Right atrium auricular region (tissue), 2 donors: ENCODE measurements around the gene CLDN14. TPM values are rescaled to one million over a fixed set of nuclear protein-coding genes. Genes with fewer than 3 reads are reported as not detected.

Experiments used
- DNase-seq: peaks from one replicate; pipeline ENCODE4 v3.0.0-alpha.2; 2019; ENCODE audit warnings: low spot score
- H3K27ac ChIP-seq, 2 donors: fragments of 200-600 bp; sonication (generic); 1 replicate in 1 of 2; 2 replicates in 1 of 2; pipeline ENCODE4 v1.5.1; 2016 to 2019
- H3K27me3 ChIP-seq, 2 donors: fragments of 200-600 bp; sonication (generic); one replicate each; pipeline versions ENCODE4 v1.5.1 to v1.6.0; 2017 to 2019
- H3K36me3 ChIP-seq: fragments of 200-600 bp; sonication (generic); one replicate; pipeline ENCODE4 v1.5.1; 2016
- H3K4me1 ChIP-seq, 2 donors: fragments of 200-600 bp; sonication (generic); one replicate each; pipeline versions ENCODE4 v1.5.1 to v1.6.0; 2017 to 2019
- H3K4me3 ChIP-seq, 2 donors: fragments of 200-600 bp; sonication (generic); 1 replicate in 1 of 2; 2 replicates in 1 of 2; pipeline ENCODE4 v1.5.1; 2017 to 2019; ENCODE audit warnings: mild to moderate bottlenecking in 1 of 2, moderate library complexity in 1 of 2
- H3K9me3 ChIP-seq, 2 donors: fragments of 200-600 bp; sonication (generic); one replicate each; pipeline ENCODE4 v1.5.1; 2019
- total RNA-seq, 2 donors: library from RNA; depleted of rRNA; stranded (reverse); fragments of >200 nt; gene quantifications; one replicate each; pipeline ENCODE4 v1.1.0, GENCODE V29; 2016
- TF ChIP-seq, protein P1 (sequence below), 2 donors: fragments of 200-600 bp; sonication (generic); IDR thresholded peaks; one replicate each; pipeline ENCODE4 v1.5.1; 2019; ENCODE audit warnings: antibody characterized with exemption in 2 of 2

The CLDN14 gene
- total RNA-seq, 2 donors from 2014 or later, result not detected

GRCh38 chr21:36461277-36461917 is 18.5 kb downstream of the CLDN14 start:
- Histone ChIP-seq H3K4me3 (no peak overlapping the region), H3K27ac (no peak overlapping the region), H3K9me3 (no peaks in the 10 kb centered on the region), H3K4me1 (peaks cover 0 to 7% of the 10 kb centered on the region in 2 donors), H3K27me3 (no peaks in the 10 kb centered on the region), H3K36me3 (no peaks in the 10 kb centered on the region)
- no peak for DNase-seq
- TF ChIP-seq, protein P1, sequence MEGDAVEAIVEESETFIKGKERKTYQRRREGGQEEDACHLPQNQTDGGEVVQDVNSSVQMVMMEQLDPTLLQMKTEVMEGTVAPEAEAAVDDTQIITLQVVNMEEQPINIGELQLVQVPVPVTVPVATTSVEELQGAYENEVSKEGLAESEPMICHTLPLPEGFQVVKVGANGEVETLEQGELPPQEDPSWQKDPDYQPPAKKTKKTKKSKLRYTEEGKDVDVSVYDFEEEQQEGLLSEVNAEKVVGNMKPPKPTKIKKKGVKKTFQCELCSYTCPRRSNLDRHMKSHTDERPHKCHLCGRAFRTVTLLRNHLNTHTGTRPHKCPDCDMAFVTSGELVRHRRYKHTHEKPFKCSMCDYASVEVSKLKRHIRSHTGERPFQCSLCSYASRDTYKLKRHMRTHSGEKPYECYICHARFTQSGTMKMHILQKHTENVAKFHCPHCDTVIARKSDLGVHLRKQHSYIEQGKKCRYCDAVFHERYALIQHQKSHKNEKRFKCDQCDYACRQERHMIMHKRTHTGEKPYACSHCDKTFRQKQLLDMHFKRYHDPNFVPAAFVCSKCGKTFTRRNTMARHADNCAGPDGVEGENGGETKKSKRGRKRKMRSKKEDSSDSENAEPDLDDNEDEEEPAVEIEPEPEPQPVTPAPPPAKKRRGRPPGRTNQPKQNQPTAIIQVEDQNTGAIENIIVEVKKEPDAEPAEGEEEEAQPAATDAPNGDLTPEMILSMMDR (IDR thresholded peaks at IDR 0.05), result no peak

DNA sequence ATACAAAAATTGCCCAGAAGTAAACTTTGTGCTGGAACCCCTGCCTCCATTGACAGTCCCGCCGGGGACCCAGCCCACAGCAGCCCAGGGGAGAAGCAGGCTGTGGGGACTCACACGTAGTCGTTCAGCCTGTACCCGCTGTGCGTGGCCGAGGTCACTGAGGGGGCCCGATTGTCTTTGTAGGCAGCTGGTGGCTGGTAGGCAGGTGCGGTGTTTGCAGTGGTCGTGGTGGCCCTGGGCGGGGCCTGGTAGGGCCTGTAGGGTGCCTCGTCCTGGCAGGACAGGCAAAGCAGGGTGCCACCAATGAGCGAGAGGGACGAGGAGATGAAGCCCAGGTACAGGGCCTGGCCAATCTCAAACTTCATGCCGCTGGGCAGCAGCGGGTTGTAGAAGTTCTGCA is 19.1 kb downstream of the CLDN14 start:
- peaks cover 0 to 7% of the 10 kb centered on the region in 2 donors for H3K4me1 ChIP-seq
- H3K9me3 ChIP-seq, result no peaks in the 10 kb centered on the region
- no peak for DNase-seq
- TF ChIP-seq, protein P1 (IDR thresholded peaks at IDR 0.05), result no peak
- H3K27me3 ChIP-seq, result no peaks in the 10 kb centered on the region
- H3K4me3 ChIP-seq, result no peak overlapping the region
- no peak overlapping the region for H3K27ac ChIP-seq
- no peaks in the 10 kb centered on the region for H3K36me3 ChIP-seq

DNA sequence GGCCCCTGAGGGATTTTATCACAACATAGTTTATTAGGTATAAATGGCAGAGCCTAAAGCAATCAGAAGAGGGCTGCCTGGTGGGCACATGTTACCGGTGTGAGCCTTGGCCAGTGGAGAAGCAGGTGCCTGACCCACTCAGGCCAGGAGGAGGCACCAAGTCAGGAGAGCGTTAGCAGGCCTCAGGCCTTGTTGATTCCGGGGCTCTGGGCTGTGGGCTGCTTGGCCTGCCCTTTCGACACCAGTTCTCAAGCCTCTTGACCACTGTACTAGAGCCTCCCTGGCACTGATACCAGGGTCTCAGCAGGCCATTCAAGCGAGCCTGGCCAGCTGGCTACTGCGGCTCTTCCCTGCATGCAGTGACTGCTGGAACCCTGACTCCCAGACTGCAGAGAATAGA is 20.8 kb downstream of the CLDN14 start:
- TF ChIP-seq, protein P1 (IDR thresholded peaks at IDR 0.05), result no peak
- Histone ChIP-seq H3K9me3 (no peaks in the 10 kb centered on the region), H3K27ac (no peak overlapping the region), H3K4me3 (no peak overlapping the region), H3K4me1 (no peaks in the 10 kb centered on the region), H3K27me3 (no peaks in the 10 kb centered on the region), H3K36me3 (no peaks in the 10 kb centered on the region)
- no peak for DNase-seq

GRCh38 chr21:36456729-36457414 is 23.1 kb downstream of the CLDN14 start:
- H3K4me1 ChIP-seq, result no peaks in the 10 kb centered on the region
- H3K36me3 ChIP-seq, result no peaks in the 10 kb centered on the region
- no peaks in the 10 kb centered on the region for H3K27me3 ChIP-seq
- no peaks in the 10 kb centered on the region for H3K9me3 ChIP-seq
- no peak overlapping the region for H3K27ac ChIP-seq
- no peak for DNase-seq
- H3K4me3 ChIP-seq, result no peak overlapping the region
- TF ChIP-seq, protein P1 (IDR thresholded peaks at IDR 0.05), result no peak

GRCh38 chr21:36454706-36455105 is 25.2 kb downstream of the CLDN14 start:
- TF ChIP-seq, protein P1 (IDR thresholded peaks at IDR 0.05), result no peak
- H3K4me1 ChIP-seq, result no peaks in the 10 kb centered on the region
- no peaks in the 10 kb centered on the region for H3K27me3 ChIP-seq
- no peak for DNase-seq
- H3K36me3 ChIP-seq, result no peaks in the 10 kb centered on the region
- no peak overlapping the region for H3K4me3 ChIP-seq
- H3K9me3 ChIP-seq, result no peaks in the 10 kb centered on the region
- no peak overlapping the region for H3K27ac ChIP-seq
